HCT116 (cell line): ENCODE data around the gene GNL2. TPM values are rescaled to one million over a fixed set of nuclear protein-coding genes. Genes with fewer than 3 reads are reported as not detected.
"Not testable (repeated sequence)": the region's sequence is repeated elsewhere in the genome, so short reads cannot be mapped to it uniquely, and the experiment has no call there.

Source experiments
- ATAC-seq: fragments of 200-7000 bp; cut with Tn5 transposase; 2 replicates; pipeline ENCODE4 v1.9.1; 2020; ENCODE audit warnings: mild to moderate bottlenecking, moderate library complexity
- BruUV-seq: library from RNA; stranded (reverse); fragments of 400-500 nt; replicated peaks from 2 replicates; lab custom pipeline; 2021; lab: Mats Ljungman, UMichigan
- CTCF ChIA-PET: fragments of 300-600 bp; sonication (Branson Sonifier 250); formaldehyde crosslinking; loops from one replicate; lab custom pipeline; 2021; ENCODE audit warnings: antibody characterized with exemption; lab: Charles Lee
- POLR2A ChIA-PET: fragments of 300-600, 350-600 bp; sonication (Branson Sonifier 250); formaldehyde crosslinking; loops from one replicate; lab custom pipeline; 2021; ENCODE audit warnings: antibody characterized with exemption; lab: Charles Lee
- RAD21 ChIA-PET, 2 experiments: fragments of 300-600 bp; sonication (Branson Sonifier 250); formaldehyde crosslinking; loops; one replicate each; lab custom pipeline; 2023; ENCODE audit warnings: low total read pairs in 2 of 2; ENCODE audit not compliant: uncharacterized antibody in 2 of 2, unreplicated experiment in 2 of 2, low non-redundant PET in 1 of 2; lab: Charles Lee
- DNase-seq: peaks from one replicate; pipeline ENCODE4 v3.0.0-alpha.2; 2010; ENCODE audit warnings: low read depth, low spot score
- H2AFZ ChIP-seq: fragments of 200-600 bp; shearing (Covaris generic), sonication (generic); 2 replicates; pipeline ENCODE4 v1.6.1; 2017; ENCODE audit warnings: low read depth, mixed run types, mixed read lengths, antibody characterized with exemption, low read length; ENCODE audit not compliant: poor library complexity, severe bottlenecking
- H3K27ac ChIP-seq: 2 replicates; pipeline ENCODE4 v1.5.1; 2012; ENCODE audit warnings: low read depth, low read length
- H3K27me3 ChIP-seq: fragments of 200-600 bp; sonication (generic); 2 replicates; pipeline ENCODE4 v1.6.1; 2016; ENCODE audit warnings: mixed run types, low read length, mixed read lengths; ENCODE audit not compliant: insufficient read depth
- H3K36me3 ChIP-seq, 2 experiments: fragments of 200-500 bp in 1 of 2; fragments of 200-600 bp in 1 of 2; sonication (Bioruptor generic) in 1 of 2; sonication (generic) in 1 of 2; 2 replicates each; pipeline versions ENCODE4 v1.5.1 to v1.6.1; 2014 to 2016; ENCODE audit warnings: low read length in 2 of 2, inconsistent platforms in 1 of 2, mixed read lengths in 1 of 2, mixed run types in 1 of 2; ENCODE audit not compliant: insufficient read depth in 2 of 2, control insufficient read depth in 1 of 2
- H3K4me1 ChIP-seq, 2 experiments: fragments of 200-600 bp in 1 of 2; sonication (generic) in 1 of 2; 2 replicates each; pipeline versions ENCODE4 v1.5.1 to v1.6.1; 2012 to 2017; ENCODE audit warnings: low read length in 2 of 2, inconsistent platforms in 1 of 2, mild to moderate bottlenecking in 1 of 2, mixed read lengths in 1 of 2, mixed run types in 1 of 2, moderate library complexity in 1 of 2; ENCODE audit not compliant: insufficient read depth in 2 of 2, control insufficient read depth in 1 of 2
- H3K4me2 ChIP-seq: fragments of 200-600 bp; sonication (generic); 2 replicates; pipeline ENCODE4 v1.6.1; 2017; ENCODE audit warnings: mixed run types, low read length, mixed read lengths
- H3K4me3 ChIP-seq, 2 experiments: fragments of 200-600 bp in 1 of 2; sonication (generic) in 1 of 2; replicated peaks in 1 of 2; 2 replicates each; pipeline ENCODE4 v1.5.1; 2011 to 2016; ENCODE audit warnings: low read length in 2 of 2, control low read depth in 1 of 2, low read depth in 1 of 2, mild to moderate bottlenecking in 1 of 2, mixed read lengths in 1 of 2, mixed run types in 1 of 2
- H3K79me2 ChIP-seq: fragments of 200-600 bp; sonication (generic); 2 replicates; pipeline ENCODE4 v1.6.1; 2017; ENCODE audit warnings: mild to moderate bottlenecking, mixed run types, low read length, moderate library complexity, mixed read lengths; ENCODE audit not compliant: insufficient read depth
- H3K9ac ChIP-seq: fragments of 200-600 bp; sonication (generic); 2 replicates; pipeline ENCODE4 v1.6.1; 2016; ENCODE audit warnings: low read length, mixed read lengths
- H3K9me2 ChIP-seq: fragments of 200-600 bp; sonication (generic), shearing (Covaris generic); 2 replicates; pipeline ENCODE4 v1.6.1; 2017; ENCODE audit warnings: mixed run types, mild to moderate bottlenecking, moderate library complexity; ENCODE audit not compliant: insufficient read depth
- H3K9me3 ChIP-seq, 2 experiments: fragments of 200-500 bp in 1 of 2; fragments of 200-600 bp in 1 of 2; sonication (Bioruptor generic) in 1 of 2; sonication (generic) in 1 of 2; 2 replicates each; pipeline ENCODE4 v1.6.1; 2014 to 2017; ENCODE audit warnings: low read length in 2 of 2, mixed read lengths in 2 of 2, inconsistent platforms in 1 of 2, low read depth in 1 of 2, mild to moderate bottlenecking in 1 of 2, mixed run types in 1 of 2, moderate library complexity in 1 of 2; ENCODE audit not compliant: control insufficient read depth in 1 of 2, insufficient read depth in 1 of 2
- H4K20me1 ChIP-seq: fragments of 200-600 bp; sonication (generic), shearing (Covaris generic); 2 replicates; pipeline ENCODE4 v1.6.1; 2017; ENCODE audit warnings: mixed run types, mild to moderate bottlenecking, moderate library complexity; ENCODE audit not compliant: insufficient read depth
- RAD21 ChIP-seq: IDR thresholded peaks from 2 replicates; pipeline ENCODE4 v1.6.1; 2012; ENCODE audit warnings: low read depth, mild to moderate bottlenecking
- YY1 ChIP-seq: IDR thresholded peaks from 2 replicates; pipeline ENCODE4 v1.6.1; 2011; ENCODE audit warnings: low read length, low read depth, moderate library complexity, mild to moderate bottlenecking; ENCODE audit not compliant: insufficient replicate concordance; ENCODE audit errors: extremely low read depth
- intact Hi-C: fragments of 100-400 bp; cut with micrococcal nuclease; formaldehyde crosslinking; loops from 2 replicates; pipeline ENCODE4 v1.10.0; 2022
- total RNA-seq: library from RNA; stranded (reverse); gene quantifications from one replicate; pipeline ENCODE4 v1.2.1, GENCODE V29; 2021; ENCODE audit not compliant: unreplicated experiment

The GNL2 gene
- total RNA-seq, 1 experiment from 2014 or later: 79.2 TPM

- intact Hi-C loops: no loop called here
- H4K20me1 ChIP-seq: no peaks in the 10 kb centered on the region
- no peak overlapping the region for H3K4me3 ChIP-seq
- peaks cover 14 to 18% of the 10 kb centered on the region in 2 experiments; a peak in 3 of 4 replicates for H3K36me3 ChIP-seq
- no peaks in the 10 kb centered on the region for H3K27me3 ChIP-seq
- TF ChIP-seq RAD21: no peak
- TF ChIP-seq YY1: no peak
- TF ChIP-seq, all 23 proteins: peak for 0
- H2AFZ ChIP-seq: no peak overlapping the region
- H3K9me2 ChIP-seq: no peaks in the 10 kb centered on the region
- ChIA-PET CTCF (no interaction called here), RAD21 (no interaction called here), POLR2A (interaction anchor here (0.7 kb wide), 1 partner anchor 48 kb away, joined by 7 read pairs; no protein-coding TSS in a partner anchor)
- H3K79me2 ChIP-seq: peaks cover 13% of the 10 kb centered on the region
- H3K4me1 ChIP-seq: peaks cover 13 to 53% of the 10 kb centered on the region in 2 experiments
- no peaks in the 10 kb centered on the region for H3K9me3 ChIP-seq
- no peak for ATAC-seq
- peak overlapping the region; percentile 74 for H3K4me2 ChIP-seq
- H3K9ac ChIP-seq: peak overlapping the region; percentile 40; the same call in 1 of the 2 replicates
- no peak for DNase-seq
- no TSS peak for BruUV-seq
- no peak overlapping the region for H3K27ac ChIP-seq
These were observed 62.2 kb downstream of the GNL2 start for GRCh38 chr1:37533317-37534093.

GRCh38 chr1:37532418-37533156, 63.1 kb downstream of the GNL2 start:
- peaks cover 13 to 53% of the 10 kb centered on the region in 2 experiments for H3K4me1 ChIP-seq
- H2AFZ ChIP-seq, H3K9me3 ChIP-seq, RAD21 ChIA-PET, DNase-seq, H3K4me3 ChIP-seq, BruUV-seq, H3K79me2 ChIP-seq, H3K9ac ChIP-seq, H3K27ac ChIP-seq, intact Hi-C loops, CTCF ChIA-PET, ATAC-seq, H3K4me2 ChIP-seq, H3K9me2 ChIP-seq, H3K27me3 ChIP-seq, H4K20me1 ChIP-seq: not testable (repeated sequence)
- peaks cover 10 to 14% of the 10 kb centered on the region in 2 experiments; a peak in 3 of 4 replicates for H3K36me3 ChIP-seq
- POLR2A ChIA-PET: interaction anchor here (0.7 kb wide), 1 partner anchor 49 kb away, joined by 7 read pairs; no protein-coding TSS in a partner anchor
